GM06990 (cell line): ENCODE results near the gene DGKB.

ENCODE experiments used
- DNase-seq: peaks from one replicate; pipeline ENCODE4 v3.0.0-alpha.2; 2011; ENCODE audit not compliant: insufficient read length; ENCODE audit errors: extremely low read depth
- H3K27me3 ChIP-seq: replicated peaks from 2 replicates; pipeline ENCODE4 v1.6.0; 2011; ENCODE audit warnings: low read length; ENCODE audit not compliant: control insufficient read depth, insufficient read depth
- H3K36me3 ChIP-seq: 2 replicates; pipeline ENCODE4 v1.5.1; 2011; ENCODE audit warnings: low read length; ENCODE audit not compliant: control insufficient read depth, insufficient read depth
- H3K4me3 ChIP-seq: replicated peaks from 2 replicates; pipeline ENCODE4 v1.5.1; 2011; ENCODE audit warnings: low read depth, mild to moderate bottlenecking, control low read depth, low read length
- CTCF ChIP-seq: IDR thresholded peaks from 2 replicates; pipeline ENCODE4 v1.5.1; 2011; ENCODE audit warnings: low read length, control low read depth, mild to moderate bottlenecking, inconsistent platforms; ENCODE audit not compliant: insufficient read depth, poor library complexity, severe bottlenecking

The DGKB gene

GRCh38 chr7:14147532-14147931 is 755.0 kb downstream of the DGKB start:
- DNase-seq = no peak
- H3K4me3 ChIP-seq = no peak overlapping the region
- no peaks in the 10 kb centered on the region for H3K27me3 ChIP-seq
- no peak for TF ChIP-seq CTCF
- no peaks in the 10 kb centered on the region for H3K36me3 ChIP-seq

GRCh38 chr7:14144538-14144937 is 758.0 kb downstream of the DGKB start:
- Histone ChIP-seq H3K4me3 (no peak overlapping the region), H3K27me3 (no peaks in the 10 kb centered on the region), H3K36me3 (no peaks in the 10 kb centered on the region)
- no peak for DNase-seq
- no peak for TF ChIP-seq CTCF

GRCh38 chr7:14144109-14144508 is 758.4 kb downstream of the DGKB start:
- Histone ChIP-seq H3K27me3 (no peaks in the 10 kb centered on the region), H3K36me3 (no peaks in the 10 kb centered on the region), H3K4me3 (no peak overlapping the region)
- no peak for TF ChIP-seq CTCF
- no peak for DNase-seq

GRCh38 chr7:14137676-14138075 is 764.9 kb downstream of the DGKB start:
- no peak for TF ChIP-seq CTCF
- DNase-seq = no peak
- Histone ChIP-seq H3K27me3 (no peaks in the 10 kb centered on the region), H3K36me3 (no peaks in the 10 kb centered on the region), H3K4me3 (no peak overlapping the region)

GRCh38 chr7:14133752-14134151 is 768.8 kb downstream of the DGKB start:
- no peak overlapping the region for H3K4me3 ChIP-seq
- no peaks in the 10 kb centered on the region for H3K27me3 ChIP-seq
- no peak for DNase-seq
- TF ChIP-seq CTCF = no peak
- no peaks in the 10 kb centered on the region for H3K36me3 ChIP-seq

GRCh38 chr7:14125998-14126397 is 776.6 kb downstream of the DGKB start:
- Histone ChIP-seq H3K4me3 (no peak overlapping the region), H3K36me3 (no peaks in the 10 kb centered on the region), H3K27me3 (no peaks in the 10 kb centered on the region)
- TF ChIP-seq CTCF = no peak
- no peak for DNase-seq
